HCT116 (cell line): ENCODE data around the gene APOBEC3F. TPM values are rescaled to one million over a fixed set of nuclear protein-coding genes. Genes with fewer than 3 reads are reported as not detected.
A peak's percentile ranks its signal among the peaks of the same experiment; 100 is the strongest.
"Not testable (repeated sequence)": the region's sequence is repeated elsewhere in the genome, so short reads cannot be mapped to it uniquely, and the experiment has no call there.

ENCODE experiments used
- ATAC-seq: fragments of 200-7000 bp; cut with Tn5 transposase; 2 replicates; pipeline ENCODE4 v1.9.1; 2020; ENCODE audit warnings: mild to moderate bottlenecking, moderate library complexity
- BruUV-seq: library from RNA; stranded (reverse); fragments of 400-500 nt; replicated peaks from 2 replicates; lab custom pipeline; 2021; lab: Mats Ljungman, UMichigan
- CTCF ChIA-PET: fragments of 300-600 bp; sonication (Branson Sonifier 250); formaldehyde crosslinking; loops from one replicate; lab custom pipeline; 2021; ENCODE audit warnings: antibody characterized with exemption; lab: Charles Lee
- POLR2A ChIA-PET: fragments of 300-600, 350-600 bp; sonication (Branson Sonifier 250); formaldehyde crosslinking; loops from one replicate; lab custom pipeline; 2021; ENCODE audit warnings: antibody characterized with exemption; lab: Charles Lee
- RAD21 ChIA-PET, 2 experiments: fragments of 300-600 bp; sonication (Branson Sonifier 250); formaldehyde crosslinking; loops; one replicate each; lab custom pipeline; 2023; ENCODE audit warnings: low total read pairs in 2 of 2; ENCODE audit not compliant: uncharacterized antibody in 2 of 2, unreplicated experiment in 2 of 2, low non-redundant PET in 1 of 2; lab: Charles Lee
- DNase-seq: peaks from one replicate; pipeline ENCODE4 v3.0.0-alpha.2; 2010; ENCODE audit warnings: low read depth, low spot score
- H2AFZ ChIP-seq: fragments of 200-600 bp; shearing (Covaris generic), sonication (generic); 2 replicates; pipeline ENCODE4 v1.6.1; 2017; ENCODE audit warnings: low read depth, mixed run types, mixed read lengths, antibody characterized with exemption, low read length; ENCODE audit not compliant: poor library complexity, severe bottlenecking
- H3K27ac ChIP-seq: 2 replicates; pipeline ENCODE4 v1.5.1; 2012; ENCODE audit warnings: low read depth, low read length
- H3K27me3 ChIP-seq: fragments of 200-600 bp; sonication (generic); 2 replicates; pipeline ENCODE4 v1.6.1; 2016; ENCODE audit warnings: mixed run types, low read length, mixed read lengths; ENCODE audit not compliant: insufficient read depth
- H3K36me3 ChIP-seq, 2 experiments: fragments of 200-500 bp in 1 of 2; fragments of 200-600 bp in 1 of 2; sonication (Bioruptor generic) in 1 of 2; sonication (generic) in 1 of 2; 2 replicates each; pipeline versions ENCODE4 v1.5.1 to v1.6.1; 2014 to 2016; ENCODE audit warnings: low read length in 2 of 2, inconsistent platforms in 1 of 2, mixed read lengths in 1 of 2, mixed run types in 1 of 2; ENCODE audit not compliant: insufficient read depth in 2 of 2, control insufficient read depth in 1 of 2
- H3K4me1 ChIP-seq, 2 experiments: fragments of 200-600 bp in 1 of 2; sonication (generic) in 1 of 2; 2 replicates each; pipeline versions ENCODE4 v1.5.1 to v1.6.1; 2012 to 2017; ENCODE audit warnings: low read length in 2 of 2, inconsistent platforms in 1 of 2, mild to moderate bottlenecking in 1 of 2, mixed read lengths in 1 of 2, mixed run types in 1 of 2, moderate library complexity in 1 of 2; ENCODE audit not compliant: insufficient read depth in 2 of 2, control insufficient read depth in 1 of 2
- H3K4me2 ChIP-seq: fragments of 200-600 bp; sonication (generic); 2 replicates; pipeline ENCODE4 v1.6.1; 2017; ENCODE audit warnings: mixed run types, low read length, mixed read lengths
- H3K4me3 ChIP-seq, 2 experiments: fragments of 200-600 bp in 1 of 2; sonication (generic) in 1 of 2; replicated peaks in 1 of 2; 2 replicates each; pipeline ENCODE4 v1.5.1; 2011 to 2016; ENCODE audit warnings: low read length in 2 of 2, control low read depth in 1 of 2, low read depth in 1 of 2, mild to moderate bottlenecking in 1 of 2, mixed read lengths in 1 of 2, mixed run types in 1 of 2
- H3K79me2 ChIP-seq: fragments of 200-600 bp; sonication (generic); 2 replicates; pipeline ENCODE4 v1.6.1; 2017; ENCODE audit warnings: mild to moderate bottlenecking, mixed run types, low read length, moderate library complexity, mixed read lengths; ENCODE audit not compliant: insufficient read depth
- H3K9ac ChIP-seq: fragments of 200-600 bp; sonication (generic); 2 replicates; pipeline ENCODE4 v1.6.1; 2016; ENCODE audit warnings: low read length, mixed read lengths
- H3K9me2 ChIP-seq: fragments of 200-600 bp; sonication (generic), shearing (Covaris generic); 2 replicates; pipeline ENCODE4 v1.6.1; 2017; ENCODE audit warnings: mixed run types, mild to moderate bottlenecking, moderate library complexity; ENCODE audit not compliant: insufficient read depth
- H3K9me3 ChIP-seq, 2 experiments: fragments of 200-500 bp in 1 of 2; fragments of 200-600 bp in 1 of 2; sonication (Bioruptor generic) in 1 of 2; sonication (generic) in 1 of 2; 2 replicates each; pipeline ENCODE4 v1.6.1; 2014 to 2017; ENCODE audit warnings: low read length in 2 of 2, mixed read lengths in 2 of 2, inconsistent platforms in 1 of 2, low read depth in 1 of 2, mild to moderate bottlenecking in 1 of 2, mixed run types in 1 of 2, moderate library complexity in 1 of 2; ENCODE audit not compliant: control insufficient read depth in 1 of 2, insufficient read depth in 1 of 2
- H4K20me1 ChIP-seq: fragments of 200-600 bp; sonication (generic), shearing (Covaris generic); 2 replicates; pipeline ENCODE4 v1.6.1; 2017; ENCODE audit warnings: mixed run types, mild to moderate bottlenecking, moderate library complexity; ENCODE audit not compliant: insufficient read depth
- CBX3 ChIP-seq: IDR thresholded peaks from 2 replicates; pipeline ENCODE4 v1.6.1; 2012; ENCODE audit warnings: low read depth
- CEBPB ChIP-seq: IDR thresholded peaks from 2 replicates; pipeline ENCODE4 v1.6.1; 2012; ENCODE audit warnings: low read depth
- EGR1 ChIP-seq: IDR thresholded peaks from 2 replicates; pipeline ENCODE4 v1.6.1; 2012; ENCODE audit warnings: low read depth
- ELF1 ChIP-seq: IDR thresholded peaks from 2 replicates; pipeline ENCODE4 v1.6.1; 2012; ENCODE audit warnings: low read depth, borderline replicate concordance
- EZH2 ChIP-seq: fragments of 200-600 bp; sonication (generic); IDR thresholded peaks from 2 replicates; pipeline ENCODE4 v1.6.1; 2017; ENCODE audit warnings: antibody characterized with exemption, mixed run types
- EZH2phosphoT487 ChIP-seq: fragments of 200-600 bp; IDR thresholded peaks from 2 replicates; pipeline ENCODE4 v1.6.1; 2018; ENCODE audit warnings: antibody characterized with exemption, borderline replicate concordance
- FOSL1 ChIP-seq: IDR thresholded peaks from 2 replicates; pipeline ENCODE4 v1.6.1; 2012; ENCODE audit warnings: low read depth
- POLR2A ChIP-seq: IDR thresholded peaks from 2 replicates; pipeline ENCODE4 v1.7.0; 2011; ENCODE audit warnings: borderline replicate concordance; ENCODE audit not compliant: insufficient read depth, insufficient read length; ENCODE audit errors: extremely low read depth
- POLR2AphosphoS5 ChIP-seq: IDR thresholded peaks from 2 replicates; pipeline ENCODE4 v1.6.1; 2011; ENCODE audit warnings: mild to moderate bottlenecking, low read depth, low read length, moderate library complexity
- RAD21 ChIP-seq: IDR thresholded peaks from 2 replicates; pipeline ENCODE4 v1.6.1; 2012; ENCODE audit warnings: low read depth, mild to moderate bottlenecking
- SIN3A ChIP-seq: IDR thresholded peaks from 2 replicates; pipeline ENCODE4 v1.6.1; 2012; ENCODE audit warnings: low read depth
- SP1 ChIP-seq: IDR thresholded peaks from 2 replicates; pipeline ENCODE4 v1.6.1; 2012; ENCODE audit warnings: low read depth
- SRF ChIP-seq: IDR thresholded peaks from 2 replicates; pipeline ENCODE4 v1.6.1; 2012; ENCODE audit warnings: low read depth
- TCF7L2 ChIP-seq: IDR thresholded peaks from 2 replicates; pipeline ENCODE4 v1.7.0; 2011; ENCODE audit warnings: borderline replicate concordance, inconsistent platforms; ENCODE audit not compliant: insufficient read depth, insufficient read length; ENCODE audit errors: extremely low read depth
- YY1 ChIP-seq: IDR thresholded peaks from 2 replicates; pipeline ENCODE4 v1.6.1; 2011; ENCODE audit warnings: low read length, low read depth, moderate library complexity, mild to moderate bottlenecking; ENCODE audit not compliant: insufficient replicate concordance; ENCODE audit errors: extremely low read depth
- ZFX ChIP-seq: fragments of 450-650 bp; IDR thresholded peaks from 2 replicates; pipeline ENCODE4 v1.6.1; 2017
- ZNF274 ChIP-seq: fragments of 200-500 bp; sonication (Bioruptor generic); IDR thresholded peaks from 2 replicates; pipeline ENCODE4 v1.6.1; 2014; ENCODE audit warnings: mild to moderate bottlenecking, low read depth, low read length, inconsistent platforms
- intact Hi-C: fragments of 100-400 bp; cut with micrococcal nuclease; formaldehyde crosslinking; loops from 2 replicates; pipeline ENCODE4 v1.10.0; 2022
- total RNA-seq: library from RNA; stranded (reverse); gene quantifications from one replicate; pipeline ENCODE4 v1.2.1, GENCODE V29; 2021; ENCODE audit not compliant: unreplicated experiment
- TF ChIP-seq, protein P1 (sequence below), 3 experiments: fragments of 200-600 bp in 1 of 3; sonication (generic) in 1 of 3; IDR thresholded peaks in 2 of 3; conservative IDR thresholded peaks in 1 of 3; 2 replicates each; pipeline ENCODE4 v1.5.1; 2012 to 2017; ENCODE audit warnings: low read depth in 2 of 3, low read length in 2 of 3, antibody characterized with exemption in 1 of 3, borderline replicate concordance in 1 of 3, control low read depth in 1 of 3, mild to moderate bottlenecking in 1 of 3, mixed read lengths in 1 of 3, mixed run types in 1 of 3, moderate library complexity in 1 of 3; ENCODE audit not compliant: insufficient read depth in 1 of 3
- TF ChIP-seq, protein P2 (sequence below): IDR thresholded peaks from 2 replicates; pipeline ENCODE4 v1.6.1; 2012

Gene APOBEC3F
- total RNA-seq, 1 experiment from 2014 or later: 11.1 TPM

DNA sequence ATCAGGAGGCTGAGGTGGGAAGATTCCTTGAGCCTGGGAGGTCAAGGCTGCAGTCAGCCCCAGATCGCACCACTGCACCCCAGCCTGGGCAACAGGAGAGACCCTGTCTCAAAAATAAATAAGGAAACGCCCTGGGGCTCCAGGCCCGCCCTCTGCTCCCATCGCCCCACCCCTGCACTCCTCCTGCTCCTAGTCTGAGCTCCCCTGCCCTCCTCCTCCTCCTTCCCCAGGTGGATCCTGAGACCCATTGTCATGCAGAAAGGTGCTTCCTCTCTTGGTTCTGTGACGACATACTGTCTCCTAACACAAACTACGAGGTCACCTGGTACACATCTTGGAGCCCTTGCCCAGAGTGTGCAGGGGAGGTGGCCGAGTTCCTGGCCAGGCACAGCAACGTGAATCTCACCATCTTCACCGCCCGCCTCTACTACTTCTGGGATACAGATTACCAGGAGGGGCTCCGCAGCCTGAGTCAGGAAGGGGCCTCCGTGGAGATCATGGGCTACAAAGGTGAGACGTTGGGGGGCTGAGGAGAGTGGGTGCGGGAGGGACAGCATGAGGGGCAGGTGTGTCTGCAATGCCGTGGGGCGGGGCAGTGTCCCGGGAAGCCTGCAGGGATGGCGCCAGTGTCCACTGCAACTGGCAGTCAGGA lies 11.3 kb downstream of the APOBEC3F start:
- CTCF ChIA-PET, H4K20me1 ChIP-seq, H2AFZ ChIP-seq, H3K27ac ChIP-seq, RAD21 ChIA-PET, H3K9ac ChIP-seq, H3K9me2 ChIP-seq, H3K9me3 ChIP-seq, intact Hi-C loops, H3K79me2 ChIP-seq, H3K27me3 ChIP-seq, H3K36me3 ChIP-seq, H3K4me3 ChIP-seq, POLR2A ChIA-PET, ATAC-seq, BruUV-seq, DNase-seq: not testable (repeated sequence)
- peaks cover 24 to 35% of the 10 kb centered on the region in 2 experiments for H3K4me1 ChIP-seq
- peak overlapping the region; percentile 52 for H3K4me2 ChIP-seq

DNA sequence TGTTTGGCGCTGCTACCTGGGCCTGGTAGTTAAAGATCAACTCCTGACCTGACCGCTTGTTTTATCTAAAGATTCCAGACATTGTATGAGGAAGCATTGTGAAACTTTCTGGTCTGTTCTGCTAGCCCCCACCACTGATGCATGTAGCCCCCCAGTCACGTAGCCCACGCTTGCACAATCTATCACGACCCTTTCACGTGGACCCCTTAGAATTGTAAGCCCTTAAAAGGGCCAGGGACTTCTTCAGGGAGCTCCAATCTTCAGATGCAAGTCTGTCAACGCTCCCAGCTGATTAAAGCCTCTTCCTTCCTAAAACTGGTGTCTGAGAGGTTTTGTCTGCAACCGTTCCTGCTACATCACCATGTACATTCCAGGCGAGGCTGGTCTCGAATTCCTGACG lies 15.0 kb downstream of the APOBEC3F start:
- POLR2A ChIA-PET: no interaction called here
- H3K36me3 ChIP-seq: no peaks in the 10 kb centered on the region
- no peak for ATAC-seq
- no TSS peak for BruUV-seq
- no peak for TF ChIP-seq RAD21
- no peak for TF ChIP-seq ZNF274
- TF ChIP-seq SP1: no peak
- TF ChIP-seq POLR2AphosphoS5: no peak
- TF ChIP-seq EZH2: no peak
- TF ChIP-seq YY1: no peak
- TF ChIP-seq EZH2phosphoT487: no peak
- no peak for TF ChIP-seq SRF
- no peak for TF ChIP-seq CBX3
- TF ChIP-seq, protein P1, sequence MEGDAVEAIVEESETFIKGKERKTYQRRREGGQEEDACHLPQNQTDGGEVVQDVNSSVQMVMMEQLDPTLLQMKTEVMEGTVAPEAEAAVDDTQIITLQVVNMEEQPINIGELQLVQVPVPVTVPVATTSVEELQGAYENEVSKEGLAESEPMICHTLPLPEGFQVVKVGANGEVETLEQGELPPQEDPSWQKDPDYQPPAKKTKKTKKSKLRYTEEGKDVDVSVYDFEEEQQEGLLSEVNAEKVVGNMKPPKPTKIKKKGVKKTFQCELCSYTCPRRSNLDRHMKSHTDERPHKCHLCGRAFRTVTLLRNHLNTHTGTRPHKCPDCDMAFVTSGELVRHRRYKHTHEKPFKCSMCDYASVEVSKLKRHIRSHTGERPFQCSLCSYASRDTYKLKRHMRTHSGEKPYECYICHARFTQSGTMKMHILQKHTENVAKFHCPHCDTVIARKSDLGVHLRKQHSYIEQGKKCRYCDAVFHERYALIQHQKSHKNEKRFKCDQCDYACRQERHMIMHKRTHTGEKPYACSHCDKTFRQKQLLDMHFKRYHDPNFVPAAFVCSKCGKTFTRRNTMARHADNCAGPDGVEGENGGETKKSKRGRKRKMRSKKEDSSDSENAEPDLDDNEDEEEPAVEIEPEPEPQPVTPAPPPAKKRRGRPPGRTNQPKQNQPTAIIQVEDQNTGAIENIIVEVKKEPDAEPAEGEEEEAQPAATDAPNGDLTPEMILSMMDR (IDR thresholded peaks at IDR 0.05 in 2 of 3, conservative IDR thresholded peaks at IDR 0.05 in 1 of 3; ENCODE audit: borderline replicate concordance in 1 of 3, insufficient read depth in 1 of 3, low read depth in 2 of 3, low read length in 2 of 3): no peak
- TF ChIP-seq EGR1: no peak
- no peak for TF ChIP-seq FOSL1
- TF ChIP-seq SIN3A: no peak
- TF ChIP-seq, protein P2, sequence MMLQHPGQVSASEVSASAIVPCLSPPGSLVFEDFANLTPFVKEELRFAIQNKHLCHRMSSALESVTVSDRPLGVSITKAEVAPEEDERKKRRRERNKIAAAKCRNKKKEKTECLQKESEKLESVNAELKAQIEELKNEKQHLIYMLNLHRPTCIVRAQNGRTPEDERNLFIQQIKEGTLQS: no peak
- no peak for TF ChIP-seq TCF7L2
- TF ChIP-seq POLR2A: no peak
- TF ChIP-seq ZFX: no peak
- TF ChIP-seq CEBPB: no peak
- TF ChIP-seq ELF1: no peak
- TF ChIP-seq, all 23 proteins: peak for 0
- no peaks in the 10 kb centered on the region for H3K79me2 ChIP-seq
- H3K4me2 ChIP-seq: no peak overlapping the region
- CTCF ChIA-PET: no interaction called here
- H4K20me1 ChIP-seq: no peaks in the 10 kb centered on the region
- H3K4me1 ChIP-seq: peaks cover 14 to 18% of the 10 kb centered on the region in 2 experiments
- H3K9me2 ChIP-seq: no peaks in the 10 kb centered on the region
- no peak overlapping the region for H3K27ac ChIP-seq
- intact Hi-C loops: no loop called here
- H3K4me3 ChIP-seq: no peak overlapping the region
- H3K27me3 ChIP-seq: no peaks in the 10 kb centered on the region
- no peak for DNase-seq
- H3K9ac ChIP-seq: no peak overlapping the region
- no peaks in the 10 kb centered on the region for H3K9me3 ChIP-seq
- H2AFZ ChIP-seq: no peak overlapping the region
- RAD21 ChIA-PET: no interaction called here
